ENCODE measurements around the gene AQP5.

AQP5 gene

GRCh38 chr12:49920915-49921286 is 40.8 kb upstream of the AQP5 start:
- Histone ChIP-seq H3K36me3 (ENCODE audit: insufficient read depth, insufficient read length, low read length) (no peaks in the 10 kb centered on the region), H3K9ac (ENCODE audit: insufficient read length, low read depth) (no peak overlapping the region), H3K27me3 (ENCODE audit: insufficient read depth, insufficient read length) (peaks cover 4% of the 10 kb centered on the region), H3K9me3 (ENCODE audit: insufficient read depth, low read length) (no peaks in the 10 kb centered on the region), H3K4me3 (ENCODE audit: insufficient read length, low read depth) (no peak overlapping the region), H3K4me1 (ENCODE audit: insufficient read depth, insufficient read length) (peaks cover 13% of the 10 kb centered on the region)
- DNase-seq (ENCODE audit: low read depth, low spot score): no peak
- TF ChIP-seq SUZ12 (IDR thresholded peaks at IDR 0.05; ENCODE audit: extremely low read depth, insufficient read depth, insufficient read length) (no peak), ZNF274 (IDR thresholded peaks at IDR 0.05; ENCODE audit: low read depth, low read length) (no peak), YY1 (IDR thresholded peaks at IDR 0.05; ENCODE audit: insufficient read depth, insufficient read length) (no peak)

DNA sequence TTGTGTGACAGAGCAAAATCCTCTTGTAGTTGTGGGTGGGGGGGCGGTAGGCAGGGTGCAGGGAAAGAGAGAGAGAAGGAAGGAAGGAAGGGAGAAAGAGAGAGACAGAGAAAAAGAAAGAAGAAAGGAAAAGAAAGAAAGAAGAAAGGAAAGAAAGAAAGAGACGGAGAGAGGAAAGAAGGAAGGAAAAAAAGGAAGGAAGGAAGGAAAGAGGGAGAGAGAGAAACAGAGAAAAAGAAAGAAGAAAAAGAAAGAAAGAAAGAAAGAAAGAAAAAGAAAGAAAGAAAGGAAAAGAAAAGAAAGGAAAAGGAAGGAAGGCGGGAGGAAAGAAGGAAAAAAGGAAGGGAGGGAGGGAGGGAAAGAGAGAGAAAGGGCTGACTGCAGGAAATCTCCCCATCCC is 40.4 kb upstream of the AQP5 start:
- Histone ChIP-seq H3K27me3 (ENCODE audit: insufficient read depth, insufficient read length) (peaks cover 4% of the 10 kb centered on the region), H3K9me3 (ENCODE audit: insufficient read depth, low read length) (no peaks in the 10 kb centered on the region), H3K4me1 (ENCODE audit: insufficient read depth, insufficient read length) (peaks cover 10% of the 10 kb centered on the region), H3K36me3 (ENCODE audit: insufficient read depth, insufficient read length, low read length) (no peaks in the 10 kb centered on the region), H3K4me3 (ENCODE audit: insufficient read length, low read depth) (no peak overlapping the region), H3K9ac (ENCODE audit: insufficient read length, low read depth) (no peak overlapping the region)
- DNase-seq (ENCODE audit: low read depth, low spot score): no peak
- TF ChIP-seq ZNF274 (IDR thresholded peaks at IDR 0.05; ENCODE audit: low read depth, low read length): no peak
- TF ChIP-seq SUZ12 (IDR thresholded peaks at IDR 0.05; ENCODE audit: extremely low read depth, insufficient read depth, insufficient read length): no peak
- no peak for TF ChIP-seq YY1 (IDR thresholded peaks at IDR 0.05; ENCODE audit: insufficient read depth, insufficient read length)

GRCh38 chr12:49921936-49922335 is 39.7 kb upstream of the AQP5 start:
- H3K4me1 ChIP-seq (ENCODE audit: insufficient read depth, insufficient read length): peaks cover 9% of the 10 kb centered on the region
- no peaks in the 10 kb centered on the region for H3K36me3 ChIP-seq (ENCODE audit: insufficient read depth, insufficient read length, low read length)
- H3K9ac ChIP-seq (ENCODE audit: insufficient read length, low read depth): no peak overlapping the region
- no peaks in the 10 kb centered on the region for H3K9me3 ChIP-seq (ENCODE audit: insufficient read depth, low read length)
- H3K27me3 ChIP-seq (ENCODE audit: insufficient read depth, insufficient read length): peaks cover 4% of the 10 kb centered on the region
- TF ChIP-seq ZNF274 (IDR thresholded peaks at IDR 0.05; ENCODE audit: low read depth, low read length) (no peak), YY1 (IDR thresholded peaks at IDR 0.05; ENCODE audit: insufficient read depth, insufficient read length) (no peak), SUZ12 (IDR thresholded peaks at IDR 0.05; ENCODE audit: extremely low read depth, insufficient read depth, insufficient read length) (no peak)
- no peak overlapping the region for H3K4me3 ChIP-seq (ENCODE audit: insufficient read length, low read depth)
- DNase-seq (ENCODE audit: low read depth, low spot score): no peak

DNA sequence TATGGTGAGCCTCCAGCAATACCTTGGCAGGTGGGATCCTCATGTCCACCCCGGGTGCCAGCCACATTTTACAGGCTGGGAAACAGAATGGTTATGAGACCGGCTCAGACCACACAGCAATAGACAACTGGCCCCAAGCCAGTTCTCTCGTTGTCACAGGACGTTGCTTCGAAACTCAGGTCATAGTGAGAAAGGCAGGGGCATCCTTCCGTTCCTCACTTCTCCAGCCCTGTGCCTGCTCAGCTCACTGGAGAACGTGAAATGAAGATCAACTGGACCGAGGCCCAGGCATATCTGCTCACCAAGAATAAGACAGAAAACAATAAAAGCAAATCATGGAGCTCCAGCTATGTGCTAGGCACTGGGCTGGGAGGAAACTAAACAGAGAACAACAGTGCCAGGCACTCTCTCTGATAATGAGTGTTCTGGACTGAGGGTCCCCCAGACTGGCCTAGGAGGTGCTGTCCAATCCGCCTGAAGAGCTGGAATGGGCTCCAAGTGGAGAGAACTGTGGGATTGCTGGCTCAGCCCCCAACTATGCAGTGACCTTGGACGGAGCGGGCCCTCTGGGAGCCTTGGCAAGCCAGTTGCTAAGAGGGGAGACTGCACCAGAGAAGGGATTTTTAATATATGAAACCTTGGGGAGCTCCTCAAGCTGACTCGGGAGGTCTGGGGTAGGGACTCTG is 39.2 kb upstream of the AQP5 start:
- no peak for DNase-seq (ENCODE audit: low read depth, low spot score)
- H3K36me3 ChIP-seq (ENCODE audit: insufficient read depth, insufficient read length, low read length): no peaks in the 10 kb centered on the region
- H3K27me3 ChIP-seq (ENCODE audit: insufficient read depth, insufficient read length): peaks cover 4% of the 10 kb centered on the region
- H3K4me3 ChIP-seq (ENCODE audit: insufficient read length, low read depth): no peak overlapping the region
- TF ChIP-seq SUZ12 (IDR thresholded peaks at IDR 0.05; ENCODE audit: extremely low read depth, insufficient read depth, insufficient read length) (no peak), YY1 (IDR thresholded peaks at IDR 0.05; ENCODE audit: insufficient read depth, insufficient read length) (no peak), ZNF274 (IDR thresholded peaks at IDR 0.05; ENCODE audit: low read depth, low read length) (no peak)
- H3K4me1 ChIP-seq (ENCODE audit: insufficient read depth, insufficient read length): peaks cover 5% of the 10 kb centered on the region
- no peak overlapping the region for H3K9ac ChIP-seq (ENCODE audit: insufficient read length, low read depth)
- no peaks in the 10 kb centered on the region for H3K9me3 ChIP-seq (ENCODE audit: insufficient read depth, low read length)

DNA sequence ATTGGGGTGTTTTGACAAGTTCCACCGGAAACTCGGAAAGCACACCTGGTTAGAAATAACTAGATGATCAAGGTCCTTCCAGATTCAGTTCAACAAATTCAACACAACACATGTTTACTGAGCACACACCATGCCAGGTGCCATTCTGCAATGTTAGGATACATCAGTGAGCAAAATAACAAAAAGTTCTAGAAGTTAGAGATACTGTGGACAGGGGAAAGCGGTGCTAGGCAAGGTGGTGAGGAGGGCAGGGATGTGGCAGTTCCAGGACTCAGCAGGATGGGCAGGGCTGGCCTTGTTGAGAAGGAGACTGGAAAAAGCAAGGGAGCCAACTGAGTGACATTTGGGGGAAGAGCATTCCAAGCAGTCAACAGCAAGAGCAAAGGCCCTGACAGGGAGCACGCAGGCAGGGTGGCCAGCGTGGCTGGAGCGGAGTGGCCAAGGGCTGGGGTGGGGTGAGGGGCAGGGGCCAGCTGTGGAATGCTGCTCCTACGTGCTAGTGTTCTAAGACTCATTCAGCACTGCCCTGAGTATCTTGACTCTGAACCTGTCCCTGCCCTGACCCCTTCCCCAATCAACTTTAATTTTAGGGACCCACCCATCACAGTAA is 38.5 kb upstream of the AQP5 start:
- Histone ChIP-seq H3K4me3 (ENCODE audit: insufficient read length, low read depth) (no peak overlapping the region), H3K27me3 (ENCODE audit: insufficient read depth, insufficient read length) (peaks cover 4% of the 10 kb centered on the region), H3K9me3 (ENCODE audit: insufficient read depth, low read length) (no peaks in the 10 kb centered on the region), H3K4me1 (ENCODE audit: insufficient read depth, insufficient read length) (no peaks in the 10 kb centered on the region), H3K36me3 (ENCODE audit: insufficient read depth, insufficient read length, low read length) (no peaks in the 10 kb centered on the region), H3K9ac (ENCODE audit: insufficient read length, low read depth) (no peak overlapping the region)
- no peak for DNase-seq (ENCODE audit: low read depth, low spot score)
- TF ChIP-seq ZNF274 (IDR thresholded peaks at IDR 0.05; ENCODE audit: low read depth, low read length) (no peak), SUZ12 (IDR thresholded peaks at IDR 0.05; ENCODE audit: extremely low read depth, insufficient read depth, insufficient read length) (no peak)

DNA sequence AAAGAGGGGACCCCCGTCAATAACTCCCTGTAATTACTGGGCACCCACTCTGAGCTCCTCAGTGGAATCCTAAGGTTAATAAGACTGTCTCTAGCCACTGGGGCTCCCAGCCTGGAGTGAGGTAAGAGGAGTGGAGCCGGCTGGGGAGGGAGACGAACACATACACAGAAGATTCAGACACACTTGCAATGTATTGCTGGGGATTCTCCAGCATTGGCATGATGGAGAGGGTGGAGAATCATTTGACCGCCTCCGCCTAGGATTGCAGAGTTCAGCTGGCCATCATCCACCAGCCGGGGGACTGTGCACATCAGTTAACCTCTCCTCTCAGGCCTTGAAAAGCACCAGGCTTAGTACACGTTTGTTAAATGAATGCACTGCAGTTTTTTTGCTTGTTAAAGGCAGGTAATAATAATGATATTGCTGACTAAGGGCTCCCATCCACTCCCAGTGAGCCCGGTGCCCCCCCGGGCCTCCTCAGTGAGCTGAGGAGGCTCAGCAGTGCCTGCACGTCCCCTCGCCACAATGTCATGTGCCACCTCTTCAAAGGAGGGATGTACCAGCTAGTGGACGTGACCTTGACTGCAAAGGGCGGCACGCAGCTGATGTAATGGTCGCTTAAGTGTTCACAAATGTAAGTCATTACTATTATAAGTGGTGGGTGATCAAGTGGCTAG is 37.7 kb upstream of the AQP5 start:
- Histone ChIP-seq H3K27me3 (ENCODE audit: insufficient read depth, insufficient read length) (peaks cover 4% of the 10 kb centered on the region), H3K36me3 (ENCODE audit: insufficient read depth, insufficient read length, low read length) (no peaks in the 10 kb centered on the region), H3K4me3 (ENCODE audit: insufficient read length, low read depth) (no peak overlapping the region), H3K9ac (ENCODE audit: insufficient read length, low read depth) (no peak overlapping the region), H3K4me1 (ENCODE audit: insufficient read depth, insufficient read length) (no peaks in the 10 kb centered on the region), H3K9me3 (ENCODE audit: insufficient read depth, low read length) (no peaks in the 10 kb centered on the region)
- no peak for TF ChIP-seq YY1 (IDR thresholded peaks at IDR 0.05; ENCODE audit: insufficient read depth, insufficient read length)
- no peak for TF ChIP-seq ZNF274 (IDR thresholded peaks at IDR 0.05; ENCODE audit: low read depth, low read length)
- TF ChIP-seq SUZ12 (IDR thresholded peaks at IDR 0.05; ENCODE audit: extremely low read depth, insufficient read depth, insufficient read length): no peak
- no peak for DNase-seq (ENCODE audit: low read depth, low spot score)

- Histone ChIP-seq H3K9me3 (ENCODE audit: insufficient read depth, low read length) (no peaks in the 10 kb centered on the region), H3K4me1 (ENCODE audit: insufficient read depth, insufficient read length) (no peaks in the 10 kb centered on the region), H3K9ac (ENCODE audit: insufficient read length, low read depth) (no peak overlapping the region), H3K27me3 (ENCODE audit: insufficient read depth, insufficient read length) (peaks cover 4% of the 10 kb centered on the region), H3K36me3 (ENCODE audit: insufficient read depth, insufficient read length, low read length) (no peaks in the 10 kb centered on the region), H3K4me3 (ENCODE audit: insufficient read length, low read depth) (no peak overlapping the region)
- DNase-seq (ENCODE audit: low read depth, low spot score): no peak
- TF ChIP-seq SUZ12 (IDR thresholded peaks at IDR 0.05; ENCODE audit: extremely low read depth, insufficient read depth, insufficient read length) (no peak), YY1 (IDR thresholded peaks at IDR 0.05; ENCODE audit: insufficient read depth, insufficient read length) (no peak), ZNF274 (IDR thresholded peaks at IDR 0.05; ENCODE audit: low read depth, low read length) (no peak)
These were observed 36.9 kb upstream of the AQP5 start for GRCh38 chr12:49924628-49925246.
